Common myeloid progenitor, CD34-positive (primary cell): ENCODE measurements around the gene TMEM132D.

Source experiments
- CTCF ChIA-PET: fragments of 350-600 bp; sonication (Branson Sonifier 250); formaldehyde crosslinking; loops from one replicate; lab custom pipeline; 2021; ENCODE audit warnings: antibody characterized with exemption; lab: Charles Lee
- POLR2A ChIA-PET: fragments of 350-600 bp; sonication (Branson Sonifier 250); formaldehyde crosslinking; loops from one replicate; lab custom pipeline; 2021; ENCODE audit warnings: antibody characterized with exemption; lab: Charles Lee
- DNase-seq, 3 donors: peaks; one replicate each; pipeline versions ENCODE4 v3.0.0 to v3.0.0-alpha.2; 2013
- H3K27ac ChIP-seq, 2 experiments: 1 replicate in 1 of 2; 2 replicates in 1 of 2; pipeline ENCODE4 v1.7.0; 2013; ENCODE audit warnings: inconsistent platforms in 2 of 2, low read length in 2 of 2, mild to moderate bottlenecking in 2 of 2, low read depth in 1 of 2, moderate library complexity in 1 of 2; ENCODE audit not compliant: severe bottlenecking in 2 of 2, insufficient read depth in 1 of 2, poor library complexity in 1 of 2
- H3K27me3 ChIP-seq, 5 experiments: replicated peaks in 2 of 5; 1 replicate in 3 of 5; 2 replicates in 2 of 5; pipeline versions ENCODE4 v1.6.1 to v1.7.0; 2013; ENCODE audit warnings: low read length in 4 of 5, mild to moderate bottlenecking in 2 of 5, moderate library complexity in 2 of 5, inconsistent platforms in 1 of 5; ENCODE audit not compliant: insufficient read depth in 5 of 5, control insufficient read depth in 4 of 5
- H3K36me3 ChIP-seq, 4 experiments: 1 replicate in 2 of 4; 2 replicates in 2 of 4; pipeline versions ENCODE4 v1.6.1 to v1.7.0; 2013; ENCODE audit warnings: low read length in 3 of 4, control low read depth in 1 of 4, mild to moderate bottlenecking in 1 of 4; ENCODE audit not compliant: control insufficient read depth in 4 of 4, insufficient read depth in 4 of 4
- H3K4me1 ChIP-seq, 4 experiments: 1 replicate in 3 of 4; 2 replicates in 1 of 4; pipeline versions ENCODE4 v1.6.1 to v1.7.1; 2013; ENCODE audit warnings: low read length in 3 of 4, mild to moderate bottlenecking in 3 of 4, control low read depth in 1 of 4, inconsistent platforms in 1 of 4, moderate library complexity in 1 of 4; ENCODE audit not compliant: control insufficient read depth in 4 of 4, insufficient read depth in 4 of 4; ENCODE audit errors: control extremely low read depth in 1 of 4
- H3K4me3 ChIP-seq, 7 experiments: 1 replicate in 4 of 7; 2 replicates in 3 of 7; pipeline versions ENCODE4 v1.5.1 to v1.7.0; 2013; ENCODE audit warnings: mild to moderate bottlenecking in 7 of 7, low read length in 6 of 7, moderate library complexity in 6 of 7, inconsistent platforms in 2 of 7, low read depth in 2 of 7, control low read depth in 1 of 7; ENCODE audit not compliant: insufficient read depth in 4 of 7, control insufficient read depth in 1 of 7; ENCODE audit errors: extremely low read depth in 1 of 7
- H3K9me3 ChIP-seq, 5 experiments: 1 replicate in 4 of 5; 2 replicates in 1 of 5; pipeline versions ENCODE4 v1.6.1 to v1.7.1; 2013; ENCODE audit warnings: low read length in 4 of 5, mild to moderate bottlenecking in 2 of 5, inconsistent platforms in 1 of 5, low read depth in 1 of 5, moderate library complexity in 1 of 5; ENCODE audit not compliant: control insufficient read depth in 4 of 5, insufficient read depth in 2 of 5; ENCODE audit errors: control extremely low read depth in 1 of 5
- WGBS: methylation state at CpG from one replicate; pipeline ENCODE4 v1.1.5; 2013; ENCODE audit not compliant: insufficient coverage; 5-methylcytosine and 5-hydroxymethylcytosine counted together

The TMEM132D gene

DNA sequence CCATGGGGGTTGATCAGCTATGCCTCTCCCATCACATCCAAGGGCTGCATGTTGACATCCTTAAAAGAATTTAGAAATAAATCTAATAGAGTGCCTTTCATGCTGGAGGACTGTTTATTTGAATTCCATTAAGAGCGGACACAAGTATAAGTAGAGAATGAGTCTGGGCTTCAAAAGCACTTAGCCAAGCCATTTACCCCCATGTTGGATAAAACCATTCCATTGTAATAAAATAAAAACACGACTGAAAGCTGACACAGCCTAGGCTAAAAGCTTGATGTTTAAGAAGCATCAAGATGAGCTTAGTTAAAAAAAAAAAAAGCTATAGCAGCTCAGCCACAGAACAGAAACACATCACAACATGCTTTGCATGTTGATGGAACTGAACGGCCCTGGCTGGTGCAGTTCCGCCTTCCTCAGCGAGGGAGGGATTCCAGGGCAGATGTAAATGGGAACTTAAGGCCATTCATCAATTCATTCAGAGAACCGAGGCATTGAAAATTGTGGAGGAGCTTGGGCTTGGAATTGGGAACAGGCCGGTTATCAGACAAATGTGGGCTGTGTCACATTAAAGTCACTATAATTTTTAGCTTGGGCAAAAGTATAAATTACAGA is 41.2 kb downstream of the TMEM132D start:
- WGBS: 75% methylated on average over 5 of the region's 7 CpGs
- POLR2A ChIA-PET: no interaction called here

DNA sequence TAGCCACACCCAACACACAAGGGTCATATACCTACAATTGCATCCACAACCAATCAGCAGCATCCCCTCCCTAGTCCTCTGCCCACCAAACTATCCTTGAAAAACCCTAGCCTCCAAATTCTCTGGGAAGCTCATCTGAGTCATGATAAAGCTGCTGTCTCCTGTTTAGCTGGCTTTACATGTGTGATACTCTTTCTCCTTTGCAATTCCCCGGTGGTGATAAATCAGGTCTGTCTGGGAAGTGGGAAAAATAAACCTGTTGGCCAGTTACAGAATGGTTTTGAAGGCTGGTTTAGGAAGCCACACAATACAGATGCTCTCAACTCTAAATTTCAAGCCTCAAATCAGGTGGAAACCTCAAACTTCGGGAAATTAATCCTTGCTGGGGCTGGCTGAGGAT is 41.9 kb downstream of the TMEM132D start:
- H3K4me3 ChIP-seq: no peak overlapping the region
- H3K4me1 ChIP-seq: no peaks in the 10 kb centered on the region
- no peak for DNase-seq
- no peaks in the 10 kb centered on the region for H3K36me3 ChIP-seq
- H3K9me3 ChIP-seq: peaks cover 0 to 10% (median 0%) of the 10 kb centered on the region in 5 experiments
- H3K27ac ChIP-seq: no peak overlapping the region
- ChIA-PET POLR2A (no interaction called here), CTCF (no interaction called here)
- WGBS: 63% methylated on average over 1 of the region's 2 CpGs
- no peaks in the 10 kb centered on the region for H3K27me3 ChIP-seq

More for the DNA sequence above, 41.2 kb downstream of the TMEM132D start:
- CTCF ChIA-PET: no interaction called here
- Histone ChIP-seq H3K36me3 (no peaks in the 10 kb centered on the region), H3K27me3 (no peaks in the 10 kb centered on the region), H3K4me1 (no peaks in the 10 kb centered on the region), H3K27ac (no peak overlapping the region), H3K4me3 (no peak overlapping the region), H3K9me3 (peaks cover 0 to 10% (median 0%) of the 10 kb centered on the region in 5 experiments)
- DNase-seq: no peak

DNA sequence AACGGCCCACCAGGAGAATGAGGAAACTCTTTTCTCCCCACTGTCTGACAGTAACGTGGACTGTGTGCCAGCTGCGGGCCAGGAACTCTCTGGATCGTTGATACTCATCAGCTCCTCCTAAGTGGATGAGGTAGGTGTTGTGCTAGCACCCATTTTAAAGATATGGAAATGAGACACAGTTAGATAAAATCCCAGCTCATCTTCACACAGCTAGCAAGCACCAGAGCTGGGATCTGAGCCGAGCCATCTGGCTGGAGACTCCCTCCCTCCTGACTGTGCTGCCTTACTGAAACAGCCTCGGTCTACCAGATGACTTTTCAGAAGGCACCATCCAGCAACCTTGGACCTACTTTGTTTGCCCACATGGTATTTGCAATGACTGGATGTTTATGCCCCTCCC is 49.2 kb downstream of the TMEM132D start:
- H3K27me3 ChIP-seq: no peaks in the 10 kb centered on the region
- DNase-seq: no peak
- H3K27ac ChIP-seq: no peak overlapping the region
- no peaks in the 10 kb centered on the region for H3K9me3 ChIP-seq
- H3K4me3 ChIP-seq: no peak overlapping the region
- H3K4me1 ChIP-seq: no peaks in the 10 kb centered on the region
- CTCF ChIA-PET: no interaction called here
- POLR2A ChIA-PET: no interaction called here
- WGBS: 77% methylated on average over 3 of the region's 6 CpGs
- H3K36me3 ChIP-seq: no peaks in the 10 kb centered on the region

DNA sequence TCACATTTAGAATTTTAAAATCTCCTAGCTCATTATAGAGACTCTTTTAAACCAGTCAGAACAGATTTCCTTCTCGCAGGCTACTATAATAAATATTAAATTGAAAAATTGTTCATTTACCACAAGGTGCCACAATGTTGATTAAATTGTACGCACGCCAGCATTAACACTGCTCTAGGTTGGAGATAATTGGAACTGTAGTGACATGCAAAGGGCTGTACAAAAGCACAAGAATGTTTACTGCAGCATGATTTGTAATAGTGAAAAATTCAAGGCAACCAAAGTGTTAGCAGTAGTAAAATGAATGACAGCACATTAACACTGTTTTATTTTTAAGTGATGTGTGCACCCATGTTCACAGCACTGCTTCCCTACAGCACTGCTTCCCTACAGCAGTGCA is 52.5 kb downstream of the TMEM132D start:
- POLR2A ChIA-PET: no interaction called here
- H3K27ac ChIP-seq: no peak overlapping the region
- H3K27me3 ChIP-seq: no peaks in the 10 kb centered on the region
- CTCF ChIA-PET: no interaction called here
- WGBS: no CpG with 5 or more reads among the region's 3 CpGs
- DNase-seq: no peak
- no peaks in the 10 kb centered on the region for H3K9me3 ChIP-seq
- no peaks in the 10 kb centered on the region for H3K4me1 ChIP-seq
- no peak overlapping the region for H3K4me3 ChIP-seq
- no peaks in the 10 kb centered on the region for H3K36me3 ChIP-seq

DNA sequence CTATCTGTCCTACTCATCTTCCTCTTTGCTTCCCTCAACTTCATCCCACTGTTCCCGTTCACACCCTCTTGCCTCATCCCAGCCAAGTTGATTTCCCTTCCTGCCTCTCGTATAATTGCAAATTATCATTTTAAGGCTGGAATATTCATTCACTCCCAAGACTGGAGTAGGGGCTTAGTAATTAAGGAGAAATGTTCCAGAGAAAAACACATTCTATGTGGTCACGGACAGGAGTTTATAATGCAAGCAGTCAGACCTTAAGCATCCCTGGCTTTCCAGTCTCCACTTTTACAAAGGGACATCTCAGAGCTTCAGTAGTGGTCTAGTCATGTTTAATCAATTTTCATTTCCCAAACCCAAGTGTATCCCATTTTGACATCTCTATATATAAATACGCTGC is 54.9 kb downstream of the TMEM132D start:
- ChIA-PET POLR2A (no interaction called here), CTCF (no interaction called here)
- 90% methylated on average over 1 of the region's 4 CpGs for WGBS
- Histone ChIP-seq H3K27ac (no peak overlapping the region), H3K9me3 (no peaks in the 10 kb centered on the region), H3K36me3 (no peaks in the 10 kb centered on the region), H3K27me3 (no peaks in the 10 kb centered on the region), H3K4me3 (no peak overlapping the region), H3K4me1 (no peaks in the 10 kb centered on the region)
- no peak for DNase-seq

DNA sequence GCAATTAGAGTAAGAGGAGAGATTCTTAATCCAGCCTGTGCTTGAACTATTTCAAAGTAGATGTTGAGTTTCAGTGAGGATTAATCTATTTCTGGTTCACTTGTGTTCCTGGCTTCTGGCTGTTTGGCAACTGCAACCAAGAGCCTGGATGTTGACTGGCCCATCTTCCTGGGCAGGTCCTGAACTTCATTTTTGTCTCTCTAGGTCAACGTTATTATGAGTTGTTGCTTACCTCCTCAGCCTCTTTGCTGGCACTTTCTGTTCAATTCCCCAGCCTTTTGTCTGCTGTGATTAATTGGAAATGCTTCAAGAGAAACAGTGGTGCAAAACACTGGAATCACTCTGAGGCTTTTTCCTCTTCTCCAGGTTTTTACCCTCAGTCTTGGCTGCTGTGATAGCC is 56.8 kb downstream of the TMEM132D start:
- Histone ChIP-seq H3K4me1 (no peaks in the 10 kb centered on the region), H3K27me3 (no peaks in the 10 kb centered on the region), H3K4me3 (no peak overlapping the region), H3K36me3 (no peaks in the 10 kb centered on the region), H3K27ac (no peak overlapping the region), H3K9me3 (no peaks in the 10 kb centered on the region)
- ChIA-PET CTCF (no interaction called here), POLR2A (no interaction called here)
- DNase-seq: no peak
- no CpG with 5 or more reads among the region's 1 CpG for WGBS

DNA sequence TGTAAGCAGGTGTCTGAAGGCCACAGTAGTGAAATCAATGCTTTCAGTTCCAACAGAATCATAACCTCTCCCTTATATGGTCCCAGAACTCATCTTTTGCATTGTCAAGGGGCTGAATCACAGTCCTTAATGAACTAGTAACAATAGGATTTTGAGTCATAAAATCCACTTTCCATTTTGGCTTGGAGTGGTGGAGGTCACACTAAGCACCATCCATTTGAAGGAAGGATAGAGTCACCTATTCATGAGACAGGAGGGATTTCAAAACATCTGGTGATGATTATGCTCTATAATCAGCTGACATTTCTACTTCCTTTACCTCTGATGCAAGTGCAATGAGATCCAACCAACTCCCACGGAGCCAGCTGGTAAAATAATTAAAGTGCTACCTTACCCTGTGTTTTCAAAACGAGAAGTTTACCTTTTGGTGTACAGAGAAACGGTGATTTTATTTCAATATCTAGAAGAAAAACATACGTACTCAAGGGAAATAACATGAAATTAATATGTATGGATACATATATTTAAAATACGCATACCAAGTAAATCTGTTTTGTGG is 59.1 kb downstream of the TMEM132D start:
- Histone ChIP-seq H3K9me3 (no peaks in the 10 kb centered on the region), H3K4me3 (no peak overlapping the region), H3K4me1 (no peaks in the 10 kb centered on the region), H3K27me3 (no peaks in the 10 kb centered on the region), H3K36me3 (no peaks in the 10 kb centered on the region), H3K27ac (no peak overlapping the region)
- no CpG with 5 or more reads among the region's 5 CpGs for WGBS
- ChIA-PET POLR2A (no interaction called here), CTCF (no interaction called here)
- no peak for DNase-seq
